Measurements from ENCODE around the gene SLC22A23. TPM values are rescaled to one million over a fixed set of nuclear protein-coding genes. Genes with fewer than 3 reads are reported as not detected.
A peak's percentile ranks its signal among the peaks of the same experiment; 100 is the strongest.

The SLC22A23 gene
- total and polyA plus RNA-seq, 2 experiments from 2014 or later, result 6.1 to 38.3 TPM

DNA sequence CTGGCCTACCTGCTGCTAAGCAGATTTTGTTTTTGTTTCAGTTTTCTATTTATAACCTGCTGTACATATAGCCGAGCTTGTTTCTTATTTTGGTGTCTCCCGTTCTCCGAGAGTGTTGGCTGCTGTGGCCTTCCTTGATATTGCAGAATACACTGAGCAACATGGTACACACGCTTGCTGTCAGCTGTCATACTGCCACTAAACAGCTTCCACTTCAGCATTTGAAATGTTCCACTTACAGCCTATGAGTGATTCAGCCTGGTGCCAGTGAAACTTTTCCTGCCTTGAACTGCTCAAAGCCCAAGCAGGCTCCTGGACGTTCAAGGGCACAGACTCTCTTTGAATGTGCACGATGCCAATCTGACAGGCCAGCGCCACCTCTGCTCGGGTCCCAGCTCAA is 111.0 kb downstream of the SLC22A23 start:
- Histone ChIP-seq H3K36me3 (ENCODE audit: insufficient read depth) (no peaks in the 10 kb centered on the region), H3F3A (replicated peaks; ENCODE audit: low read depth) (no peaks in the 10 kb centered on the region), H2AFZ (no peak overlapping the region), H4K20me1 (replicated peaks; ENCODE audit: insufficient read depth) (peaks cover 5% of the 10 kb centered on the region; the same call in 1 of the 2 replicates), H3K4me2 (no peak overlapping the region), H3K27ac (ENCODE audit: low read depth) (no peak overlapping the region), H3K27me3 (ENCODE audit: insufficient read depth) (no peaks in the 10 kb centered on the region), H3K9me2 (ENCODE audit: insufficient read depth) (no peaks in the 10 kb centered on the region), H3K79me2 (replicated peaks; ENCODE audit: insufficient read depth) (peaks cover 57% of the 10 kb centered on the region), H3K4me1 (ENCODE audit: insufficient read depth) (peaks cover 53% of the 10 kb centered on the region), H3K4me3 (no peak overlapping the region)
- H3K27ac Mint-ChIP-seq, result peak overlapping the region; percentile 76; the same call in 1 of the 2 replicates
- ATAC-seq (no peak), DNase-seq (ENCODE audit: low spot score) (no peak)
- peaks cover 73% of the 10 kb centered on the region for H3K4me1 Mint-ChIP-seq
- no peaks in the 10 kb centered on the region for H3K9me3 Mint-ChIP-seq
- TF ChIP-seq, protein P1, sequence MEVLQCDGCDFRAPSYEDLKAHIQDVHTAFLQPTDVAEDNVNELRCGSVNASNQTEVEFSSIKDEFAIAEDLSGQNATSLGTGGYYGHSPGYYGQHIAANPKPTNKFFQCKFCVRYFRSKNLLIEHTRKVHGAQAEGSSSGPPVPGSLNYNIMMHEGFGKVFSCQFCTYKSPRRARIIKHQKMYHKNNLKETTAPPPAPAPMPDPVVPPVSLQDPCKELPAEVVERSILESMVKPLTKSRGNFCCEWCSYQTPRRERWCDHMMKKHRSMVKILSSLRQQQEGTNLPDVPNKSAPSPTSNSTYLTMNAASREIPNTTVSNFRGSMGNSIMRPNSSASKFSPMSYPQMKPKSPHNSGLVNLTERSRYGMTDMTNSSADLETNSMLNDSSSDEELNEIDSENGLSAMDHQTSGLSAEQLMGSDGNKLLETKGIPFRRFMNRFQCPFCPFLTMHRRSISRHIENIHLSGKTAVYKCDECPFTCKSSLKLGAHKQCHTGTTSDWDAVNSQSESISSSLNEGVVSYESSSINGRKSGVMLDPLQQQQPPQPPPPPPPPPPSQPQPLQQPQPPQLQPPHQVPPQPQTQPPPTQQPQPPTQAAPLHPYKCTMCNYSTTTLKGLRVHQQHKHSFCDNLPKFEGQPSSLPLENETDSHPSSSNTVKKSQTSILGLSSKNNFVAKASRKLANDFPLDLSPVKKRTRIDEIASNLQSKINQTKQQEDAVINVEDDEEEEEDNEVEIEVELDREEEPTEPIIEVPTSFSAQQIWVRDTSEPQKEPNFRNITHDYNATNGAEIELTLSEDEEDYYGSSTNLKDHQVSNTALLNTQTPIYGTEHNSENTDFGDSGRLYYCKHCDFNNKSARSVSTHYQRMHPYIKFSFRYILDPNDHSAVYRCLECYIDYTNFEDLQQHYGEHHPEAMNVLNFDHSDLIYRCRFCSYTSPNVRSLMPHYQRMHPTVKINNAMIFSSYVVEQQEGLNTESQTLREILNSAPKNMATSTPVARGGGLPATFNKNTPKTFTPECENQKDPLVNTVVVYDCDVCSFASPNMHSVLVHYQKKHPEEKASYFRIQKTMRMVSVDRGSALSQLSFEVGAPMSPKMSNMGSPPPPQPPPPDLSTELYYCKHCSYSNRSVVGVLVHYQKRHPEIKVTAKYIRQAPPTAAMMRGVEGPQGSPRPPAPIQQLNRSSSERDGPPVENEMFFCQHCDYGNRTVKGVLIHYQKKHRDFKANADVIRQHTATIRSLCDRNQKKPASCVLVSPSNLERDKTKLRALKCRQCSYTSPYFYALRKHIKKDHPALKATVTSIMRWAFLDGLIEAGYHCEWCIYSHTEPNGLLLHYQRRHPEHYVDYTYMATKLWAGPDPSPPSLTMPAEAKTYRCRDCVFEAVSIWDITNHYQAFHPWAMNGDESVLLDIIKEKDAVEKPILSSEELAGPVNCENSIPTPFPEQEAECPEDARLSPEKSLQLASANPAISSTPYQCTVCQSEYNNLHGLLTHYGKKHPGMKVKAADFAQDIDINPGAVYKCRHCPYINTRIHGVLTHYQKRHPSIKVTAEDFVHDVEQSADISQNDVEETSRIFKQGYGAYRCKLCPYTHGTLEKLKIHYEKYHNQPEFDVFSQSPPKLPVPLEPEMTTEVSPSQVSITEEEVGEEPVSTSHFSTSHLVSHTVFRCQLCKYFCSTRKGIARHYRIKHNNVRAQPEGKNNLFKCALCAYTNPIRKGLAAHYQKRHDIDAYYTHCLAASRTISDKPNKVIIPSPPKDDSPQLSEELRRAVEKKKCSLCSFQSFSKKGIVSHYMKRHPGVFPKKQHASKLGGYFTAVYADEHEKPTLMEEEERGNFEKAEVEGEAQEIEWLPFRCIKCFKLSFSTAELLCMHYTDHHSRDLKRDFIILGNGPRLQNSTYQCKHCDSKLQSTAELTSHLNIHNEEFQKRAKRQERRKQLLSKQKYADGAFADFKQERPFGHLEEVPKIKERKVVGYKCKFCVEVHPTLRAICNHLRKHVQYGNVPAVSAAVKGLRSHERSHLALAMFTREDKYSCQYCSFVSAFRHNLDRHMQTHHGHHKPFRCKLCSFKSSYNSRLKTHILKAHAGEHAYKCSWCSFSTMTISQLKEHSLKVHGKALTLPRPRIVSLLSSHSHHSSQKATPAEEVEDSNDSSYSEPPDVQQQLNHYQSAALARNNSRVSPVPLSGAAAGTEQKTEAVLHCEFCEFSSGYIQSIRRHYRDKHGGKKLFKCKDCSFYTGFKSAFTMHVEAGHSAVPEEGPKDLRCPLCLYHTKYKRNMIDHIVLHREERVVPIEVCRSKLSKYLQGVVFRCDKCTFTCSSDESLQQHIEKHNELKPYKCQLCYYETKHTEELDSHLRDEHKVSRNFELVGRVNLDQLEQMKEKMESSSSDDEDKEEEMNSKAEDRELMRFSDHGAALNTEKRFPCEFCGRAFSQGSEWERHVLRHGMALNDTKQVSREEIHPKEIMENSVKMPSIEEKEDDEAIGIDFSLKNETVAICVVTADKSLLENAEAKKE (CRISPR knock-in tag; IDR thresholded peaks at IDR 0.05), result no peak
- TF ChIP-seq JUNB (IDR thresholded peaks at IDR 0.05; ENCODE audit: unreplicated experiment) (no peak), EZH2phosphoT487 (IDR thresholded peaks at IDR 0.05; ENCODE audit: unreplicated experiment) (no peak), ZNF331 (CRISPR knock-in tag; IDR thresholded peaks at IDR 0.05; ENCODE audit: low read depth) (no peak), EZH2 (IDR thresholded peaks at IDR 0.05; ENCODE audit: low read depth, unreplicated experiment) (no peak), POLR2AphosphoS5 (IDR thresholded peaks at IDR 0.05; ENCODE audit: low read depth) (no peak), NANOG (IDR thresholded peaks at IDR 0.05; ENCODE audit: borderline replicate concordance) (no peak), STAT1 (IDR thresholded peaks at IDR 0.05; ENCODE audit: unreplicated experiment) (no peak), ZNF114 (CRISPR knock-in tag; IDR thresholded peaks at IDR 0.05) (no peak), CREB1 (CRISPR knock-in tag; IDR thresholded peaks at IDR 0.05; ENCODE audit: low read depth) (no peak)
- TF ChIP-seq, protein P2, sequence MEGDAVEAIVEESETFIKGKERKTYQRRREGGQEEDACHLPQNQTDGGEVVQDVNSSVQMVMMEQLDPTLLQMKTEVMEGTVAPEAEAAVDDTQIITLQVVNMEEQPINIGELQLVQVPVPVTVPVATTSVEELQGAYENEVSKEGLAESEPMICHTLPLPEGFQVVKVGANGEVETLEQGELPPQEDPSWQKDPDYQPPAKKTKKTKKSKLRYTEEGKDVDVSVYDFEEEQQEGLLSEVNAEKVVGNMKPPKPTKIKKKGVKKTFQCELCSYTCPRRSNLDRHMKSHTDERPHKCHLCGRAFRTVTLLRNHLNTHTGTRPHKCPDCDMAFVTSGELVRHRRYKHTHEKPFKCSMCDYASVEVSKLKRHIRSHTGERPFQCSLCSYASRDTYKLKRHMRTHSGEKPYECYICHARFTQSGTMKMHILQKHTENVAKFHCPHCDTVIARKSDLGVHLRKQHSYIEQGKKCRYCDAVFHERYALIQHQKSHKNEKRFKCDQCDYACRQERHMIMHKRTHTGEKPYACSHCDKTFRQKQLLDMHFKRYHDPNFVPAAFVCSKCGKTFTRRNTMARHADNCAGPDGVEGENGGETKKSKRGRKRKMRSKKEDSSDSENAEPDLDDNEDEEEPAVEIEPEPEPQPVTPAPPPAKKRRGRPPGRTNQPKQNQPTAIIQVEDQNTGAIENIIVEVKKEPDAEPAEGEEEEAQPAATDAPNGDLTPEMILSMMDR (conservative IDR thresholded peaks at IDR 0.05; ENCODE audit: low read depth in 2 of 2), result no peak
- TF ChIP-seq, protein P3, sequence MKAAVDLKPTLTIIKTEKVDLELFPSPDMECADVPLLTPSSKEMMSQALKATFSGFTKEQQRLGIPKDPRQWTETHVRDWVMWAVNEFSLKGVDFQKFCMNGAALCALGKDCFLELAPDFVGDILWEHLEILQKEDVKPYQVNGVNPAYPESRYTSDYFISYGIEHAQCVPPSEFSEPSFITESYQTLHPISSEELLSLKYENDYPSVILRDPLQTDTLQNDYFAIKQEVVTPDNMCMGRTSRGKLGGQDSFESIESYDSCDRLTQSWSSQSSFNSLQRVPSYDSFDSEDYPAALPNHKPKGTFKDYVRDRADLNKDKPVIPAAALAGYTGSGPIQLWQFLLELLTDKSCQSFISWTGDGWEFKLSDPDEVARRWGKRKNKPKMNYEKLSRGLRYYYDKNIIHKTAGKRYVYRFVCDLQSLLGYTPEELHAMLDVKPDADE (IDR thresholded peaks at IDR 0.05), result no peak
- TF ChIP-seq, protein P4, sequence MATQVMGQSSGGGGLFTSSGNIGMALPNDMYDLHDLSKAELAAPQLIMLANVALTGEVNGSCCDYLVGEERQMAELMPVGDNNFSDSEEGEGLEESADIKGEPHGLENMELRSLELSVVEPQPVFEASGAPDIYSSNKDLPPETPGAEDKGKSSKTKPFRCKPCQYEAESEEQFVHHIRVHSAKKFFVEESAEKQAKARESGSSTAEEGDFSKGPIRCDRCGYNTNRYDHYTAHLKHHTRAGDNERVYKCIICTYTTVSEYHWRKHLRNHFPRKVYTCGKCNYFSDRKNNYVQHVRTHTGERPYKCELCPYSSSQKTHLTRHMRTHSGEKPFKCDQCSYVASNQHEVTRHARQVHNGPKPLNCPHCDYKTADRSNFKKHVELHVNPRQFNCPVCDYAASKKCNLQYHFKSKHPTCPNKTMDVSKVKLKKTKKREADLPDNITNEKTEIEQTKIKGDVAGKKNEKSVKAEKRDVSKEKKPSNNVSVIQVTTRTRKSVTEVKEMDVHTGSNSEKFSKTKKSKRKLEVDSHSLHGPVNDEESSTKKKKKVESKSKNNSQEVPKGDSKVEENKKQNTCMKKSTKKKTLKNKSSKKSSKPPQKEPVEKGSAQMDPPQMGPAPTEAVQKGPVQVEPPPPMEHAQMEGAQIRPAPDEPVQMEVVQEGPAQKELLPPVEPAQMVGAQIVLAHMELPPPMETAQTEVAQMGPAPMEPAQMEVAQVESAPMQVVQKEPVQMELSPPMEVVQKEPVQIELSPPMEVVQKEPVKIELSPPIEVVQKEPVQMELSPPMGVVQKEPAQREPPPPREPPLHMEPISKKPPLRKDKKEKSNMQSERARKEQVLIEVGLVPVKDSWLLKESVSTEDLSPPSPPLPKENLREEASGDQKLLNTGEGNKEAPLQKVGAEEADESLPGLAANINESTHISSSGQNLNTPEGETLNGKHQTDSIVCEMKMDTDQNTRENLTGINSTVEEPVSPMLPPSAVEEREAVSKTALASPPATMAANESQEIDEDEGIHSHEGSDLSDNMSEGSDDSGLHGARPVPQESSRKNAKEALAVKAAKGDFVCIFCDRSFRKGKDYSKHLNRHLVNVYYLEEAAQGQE (IDR thresholded peaks at IDR 0.05; ENCODE audit: unreplicated experiment), result no peak
- peaks cover 8% of the 10 kb centered on the region for H3K27me3 Mint-ChIP-seq (ENCODE audit: insufficient read depth, low read depth, poor library complexity)
- no peak overlapping the region; the same call in 2 of the 3 replicates for H3K4me3 Mint-ChIP-seq
- peaks cover 13% of the 10 kb centered on the region for H3K36me3 Mint-ChIP-seq (ENCODE audit: low read depth)
